Cardiac fibroblast (primary cell): ENCODE measurements around the gene XIRP2.

Experiments used
- DNase-seq, 2 donors: peaks; one replicate each; pipeline versions ENCODE4 v3.0.0 to v3.0.0-alpha.2; 2010; ENCODE audit warnings: low read depth in 2 of 2
- H3K4me3 ChIP-seq, 2 donors: replicated peaks in 1 of 2; 1 replicate in 1 of 2; 2 replicates in 1 of 2; pipeline ENCODE4 v1.5.1; 2011; ENCODE audit warnings: low read depth in 2 of 2, low read length in 2 of 2, mild to moderate bottlenecking in 2 of 2, moderate library complexity in 1 of 2
- CTCF ChIP-seq: IDR thresholded peaks from one replicate; pipeline ENCODE4 v1.5.1; 2011; ENCODE audit warnings: low read depth, mild to moderate bottlenecking, low read length, inconsistent platforms

The XIRP2 gene

GRCh38 chr2:167144179-167144898, 256.1 kb downstream of the XIRP2 start:
- peak; percentile 46 to 76 for DNase-seq
- no peak for TF ChIP-seq CTCF
- no peak overlapping the region for H3K4me3 ChIP-seq

DNA sequence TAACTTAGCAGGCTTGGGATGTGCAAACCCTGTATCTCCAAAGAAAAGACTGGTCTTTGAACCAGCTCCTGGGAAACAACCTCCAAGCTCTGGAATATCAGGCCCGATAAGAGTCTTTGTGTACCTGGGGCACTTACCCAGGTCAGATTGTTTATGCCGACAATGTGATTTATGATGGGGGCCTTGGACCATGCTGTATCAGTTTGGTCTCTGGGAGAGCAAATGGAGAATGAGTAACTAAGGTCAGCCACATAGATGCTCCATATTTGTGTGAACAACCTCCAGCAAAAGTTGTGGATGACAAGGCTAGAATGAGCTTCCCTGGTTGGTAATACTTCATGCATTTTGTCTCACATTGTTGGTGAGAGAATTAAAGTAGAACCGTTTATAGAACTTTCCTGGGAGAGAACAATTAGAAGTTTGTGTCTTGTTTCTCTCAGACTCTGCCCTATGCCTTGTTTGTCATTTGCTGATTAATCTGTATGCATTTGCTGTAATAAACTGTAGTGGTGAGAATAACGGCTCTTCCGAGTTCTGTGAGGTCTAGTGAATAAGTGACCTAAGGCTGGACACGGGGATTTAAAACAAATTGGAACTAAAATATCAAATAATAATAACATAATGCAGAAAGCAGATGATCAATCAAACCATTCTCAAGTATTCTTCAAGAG, 259.1 kb downstream of the XIRP2 start:
- no peak for TF ChIP-seq CTCF
- DNase-seq, result no peak
- no peak overlapping the region for H3K4me3 ChIP-seq

DNA sequence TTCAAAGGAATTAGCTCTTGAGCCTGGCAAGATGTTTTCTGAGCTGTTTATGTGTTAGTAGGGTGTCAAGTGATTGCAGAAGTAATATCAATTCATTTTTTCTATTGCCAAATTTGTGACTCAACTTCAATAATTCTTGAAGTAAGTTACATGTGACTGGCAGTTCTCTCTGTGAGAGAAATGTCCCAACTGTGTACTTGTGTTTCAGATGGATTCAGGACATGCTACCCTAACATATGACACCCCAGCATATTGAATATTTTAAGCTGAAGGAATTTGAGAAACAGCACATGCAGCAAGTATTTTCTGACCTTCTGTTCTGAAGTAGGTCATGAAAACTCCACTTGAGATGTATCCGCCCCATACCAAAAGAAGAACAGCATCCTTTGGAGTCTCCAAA, 263.6 kb downstream of the XIRP2 start:
- TF ChIP-seq CTCF, result no peak
- DNase-seq, result no peak
- no peak overlapping the region for H3K4me3 ChIP-seq

GRCh38 chr2:167157523-167157922, 269.2 kb downstream of the XIRP2 start:
- no peak for TF ChIP-seq CTCF
- peak in 1 of 2 donors; percentile 18 for DNase-seq

GRCh38 chr2:167177196-167177595, 288.9 kb downstream of the XIRP2 start:
- no peak for TF ChIP-seq CTCF
- no peak overlapping the region for H3K4me3 ChIP-seq
- DNase-seq, result peak; percentile 49 to 72

More at GRCh38 chr2:167157523-167157922, 269.2 kb downstream of the XIRP2 start:
- H3K4me3 ChIP-seq, result no peak overlapping the region

DNA sequence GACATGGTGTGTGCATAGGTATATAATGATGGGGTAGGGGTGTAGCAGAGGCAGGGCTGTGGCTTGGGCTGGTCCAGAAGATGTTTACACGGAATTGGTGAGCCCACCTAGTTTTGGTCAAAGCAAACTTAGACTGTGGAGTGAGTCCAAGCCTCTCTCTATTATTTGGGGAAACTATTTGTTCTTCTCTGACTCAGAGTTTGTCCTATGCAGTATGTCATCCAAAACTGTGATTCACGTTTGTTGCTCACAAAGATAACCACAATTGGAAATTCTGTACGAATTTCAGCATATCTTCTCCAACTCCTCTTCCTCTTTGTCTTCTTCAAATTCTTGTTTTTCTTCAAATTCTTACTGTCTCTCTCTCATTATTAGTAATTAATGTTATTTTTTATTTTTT, 292.9 kb downstream of the XIRP2 start:
- no peak overlapping the region for H3K4me3 ChIP-seq
- no peak for TF ChIP-seq CTCF
- peak; percentile 34 to 78 for DNase-seq

DNA sequence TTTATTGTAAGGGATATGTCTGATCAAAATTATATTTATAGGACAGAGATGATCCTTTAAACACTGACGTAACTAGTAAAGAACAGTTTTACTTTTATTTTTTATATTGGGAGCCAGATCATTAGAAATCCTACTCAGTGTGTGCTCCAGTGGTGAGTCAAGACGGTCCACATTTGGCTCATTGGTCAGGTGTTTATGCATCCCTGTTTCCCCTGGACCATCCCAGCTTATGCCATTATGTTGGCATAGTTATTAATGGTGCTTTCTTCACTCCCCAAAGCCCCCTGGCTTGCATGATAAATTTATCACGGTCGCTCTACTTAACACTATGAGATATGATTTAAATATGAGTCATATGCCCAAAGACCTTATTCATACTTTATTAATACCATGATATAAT, 293.4 kb downstream of the XIRP2 start:
- no peak for TF ChIP-seq CTCF
- peak in 1 of 2 donors; percentile 28 for DNase-seq
- H3K4me3 ChIP-seq, result no peak overlapping the region
